T-helper 17 cell (primary cell): ENCODE data around the gene MYOZ2. TPM values are rescaled to one million over a fixed set of nuclear protein-coding genes. Genes with fewer than 3 reads are reported as not detected.

Experiments used
- ATAC-seq: fragments of 150-1000 bp; cut with Tn5 transposase; 2 replicates; pipeline ENCODE4 v1.10.0; 2021; ENCODE audit warnings: mild to moderate bottlenecking, moderate library complexity
- DNase-seq, 3 donors: peaks; one replicate each; pipeline versions ENCODE4 v3.0.0 to v3.0.0-alpha.2; 2020 to 2021
- H3K9me3 ChIP-seq: one replicate; pipeline ENCODE4 v1.7.0; 2013; ENCODE audit warnings: low read length, mild to moderate bottlenecking; ENCODE audit not compliant: control insufficient read depth, poor library complexity, severe bottlenecking
- H3K27ac Mint-ChIP-seq: one replicate; pipeline ENCODE4 v1.8.0; 2022; ENCODE audit warnings: mild to moderate bottlenecking, moderate library complexity, mixed read lengths
- H3K27me3 Mint-ChIP-seq: one replicate; pipeline ENCODE4 v1.8.0; 2022; ENCODE audit warnings: mixed read lengths
- H3K36me3 Mint-ChIP-seq: one replicate; pipeline ENCODE4 v1.8.0; 2022; ENCODE audit warnings: low read depth, mixed read lengths
- H3K4me1 Mint-ChIP-seq: one replicate; pipeline ENCODE4 v1.8.0; 2022; ENCODE audit warnings: mild to moderate bottlenecking, mixed read lengths
- H3K4me3 Mint-ChIP-seq: one replicate; pipeline ENCODE4 v1.8.0; 2022; ENCODE audit warnings: mild to moderate bottlenecking, moderate library complexity, mixed read lengths
- total RNA-seq, 4 donors: library from RNA in 2 of 4; stranded (reverse) in 2 of 4; gene quantifications; one replicate each; pipeline ENCODE4 v1.2.3 and lab custom pipeline; 2022 to 2026

MYOZ2 gene
- total RNA-seq: not detected
- 0 reads per million in 2 donors for total RNA-seq (lab: John Stamatoyannopoulos, UW)

GRCh38 chr4:119135721-119136121, at the start of gene MYOZ2:
Gene MYOZ2, plus strand, starts transcription at chr4:119135832. Its CDS starts 694 bp downstream, at chr4:119136526.
- no peak for DNase-seq
- Mint-ChIP-seq H3K27me3 (no peaks in the 10 kb centered on the region), H3K4me1 (peaks cover 34% of the 10 kb centered on the region), H3K36me3 (no peaks in the 10 kb centered on the region), H3K27ac (no peak within 1 kb of the TSS), H3K4me3 (no peak within 1 kb of the TSS)
- no peak for ATAC-seq
- no peaks in the 10 kb centered on the region for H3K9me3 ChIP-seq

- ATAC-seq: no peak
- Mint-ChIP-seq H3K4me3 (no peak overlapping the region), H3K4me1 (no peaks in the 10 kb centered on the region), H3K36me3 (no peaks in the 10 kb centered on the region), H3K27me3 (no peaks in the 10 kb centered on the region), H3K27ac (no peak overlapping the region)
- DNase-seq: no peak
- no peaks in the 10 kb centered on the region for H3K9me3 ChIP-seq
These were observed 48.5 kb upstream of the MYOZ2 start for GRCh38 chr4:119087121-119087520.

GRCh38 chr4:119087656-119088055, 48.0 kb upstream of the MYOZ2 start:
- Mint-ChIP-seq H3K36me3 (no peaks in the 10 kb centered on the region), H3K4me3 (no peak overlapping the region), H3K27me3 (no peaks in the 10 kb centered on the region), H3K4me1 (no peaks in the 10 kb centered on the region), H3K27ac (no peak overlapping the region)
- ATAC-seq: no peak
- no peaks in the 10 kb centered on the region for H3K9me3 ChIP-seq
- no peak for DNase-seq

- no peak for ATAC-seq
- Mint-ChIP-seq H3K27me3 (peaks cover 12% of the 10 kb centered on the region), H3K27ac (no peak overlapping the region), H3K36me3 (peaks cover 4% of the 10 kb centered on the region), H3K4me3 (no peak overlapping the region), H3K4me1 (peaks cover 5% of the 10 kb centered on the region)
- no peak for DNase-seq
- H3K9me3 ChIP-seq: no peaks in the 10 kb centered on the region
These were observed 42.4 kb upstream of the MYOZ2 start for GRCh38 chr4:119093042-119093827.

GRCh38 chr4:119097282-119097900, 38.2 kb upstream of the MYOZ2 start:
- ATAC-seq (no peak), DNase-seq (no peak)
- H3K36me3 Mint-ChIP-seq: peaks cover 4% of the 10 kb centered on the region
- no peaks in the 10 kb centered on the region for H3K9me3 ChIP-seq
- peaks cover 5% of the 10 kb centered on the region for H3K4me1 Mint-ChIP-seq
- no peak overlapping the region for H3K27ac Mint-ChIP-seq
- H3K4me3 Mint-ChIP-seq: no peak overlapping the region
- peaks cover 26% of the 10 kb centered on the region for H3K27me3 Mint-ChIP-seq

- Mint-ChIP-seq H3K4me3 (no peak overlapping the region), H3K27me3 (peaks cover 26% of the 10 kb centered on the region), H3K27ac (no peak overlapping the region), H3K36me3 (peaks cover 4% of the 10 kb centered on the region), H3K4me1 (peaks cover 5% of the 10 kb centered on the region)
- DNase-seq (no peak), ATAC-seq (no peak)
- H3K9me3 ChIP-seq: no peaks in the 10 kb centered on the region
These were observed 37.3 kb upstream of the MYOZ2 start for GRCh38 chr4:119098306-119098705.

- Mint-ChIP-seq H3K27ac (no peak overlapping the region), H3K36me3 (peaks cover 4% of the 10 kb centered on the region)
- no peak for ATAC-seq
These were observed 36.3 kb upstream of the MYOZ2 start for GRCh38 chr4:119099227-119099810.

GRCh38 chr4:119100655-119101054, 35.0 kb upstream of the MYOZ2 start:
- ATAC-seq (no peak), DNase-seq (no peak)
- Mint-ChIP-seq H3K4me3 (no peak overlapping the region), H3K27me3 (peaks cover 21% of the 10 kb centered on the region), H3K36me3 (peaks cover 4% of the 10 kb centered on the region), H3K4me1 (peaks cover 5% of the 10 kb centered on the region), H3K27ac (no peak overlapping the region)
- H3K9me3 ChIP-seq: no peaks in the 10 kb centered on the region

More at GRCh38 chr4:119099227-119099810, 36.3 kb upstream of the MYOZ2 start:
- H3K9me3 ChIP-seq: no peaks in the 10 kb centered on the region
- no peak overlapping the region for H3K4me3 Mint-ChIP-seq
- DNase-seq: no peak
- H3K4me1 Mint-ChIP-seq: peaks cover 5% of the 10 kb centered on the region
- peaks cover 26% of the 10 kb centered on the region for H3K27me3 Mint-ChIP-seq

GRCh38 chr4:119103263-119103662, 32.4 kb upstream of the MYOZ2 start:
- Mint-ChIP-seq H3K4me3 (no peak overlapping the region), H3K4me1 (peaks cover 3% of the 10 kb centered on the region), H3K36me3 (no peaks in the 10 kb centered on the region), H3K27ac (no peak overlapping the region), H3K27me3 (peaks cover 19% of the 10 kb centered on the region)
- ATAC-seq: no peak
- H3K9me3 ChIP-seq: no peaks in the 10 kb centered on the region
- no peak for DNase-seq

- Mint-ChIP-seq H3K27me3 (peaks cover 26% of the 10 kb centered on the region), H3K4me1 (peaks cover 3% of the 10 kb centered on the region), H3K27ac (no peak overlapping the region), H3K36me3 (no peaks in the 10 kb centered on the region), H3K4me3 (no peak overlapping the region)
- DNase-seq: no peak
- H3K9me3 ChIP-seq: no peaks in the 10 kb centered on the region
- ATAC-seq: no peak
These were observed 30.9 kb upstream of the MYOZ2 start for GRCh38 chr4:119104644-119105273.

- DNase-seq (no peak), ATAC-seq (no peak)
- Mint-ChIP-seq H3K4me1 (peaks cover 3% of the 10 kb centered on the region), H3K27me3 (peaks cover 23% of the 10 kb centered on the region), H3K27ac (no peak overlapping the region), H3K4me3 (no peak overlapping the region), H3K36me3 (no peaks in the 10 kb centered on the region)
- no peaks in the 10 kb centered on the region for H3K9me3 ChIP-seq
These were observed 30.0 kb upstream of the MYOZ2 start for GRCh38 chr4:119105605-119106004.

- Mint-ChIP-seq H3K36me3 (no peaks in the 10 kb centered on the region), H3K27ac (no peak overlapping the region), H3K27me3 (peaks cover 17% of the 10 kb centered on the region), H3K4me1 (peaks cover 3% of the 10 kb centered on the region), H3K4me3 (no peak overlapping the region)
- no peaks in the 10 kb centered on the region for H3K9me3 ChIP-seq
- no peak for ATAC-seq
- DNase-seq: no peak
These were observed 29.3 kb upstream of the MYOZ2 start for GRCh38 chr4:119106036-119107000.
